Hepatocyte (in vitro differentiated cells): Measurements from ENCODE around the gene TCEA2. TPM values are rescaled to one million over a fixed set of nuclear protein-coding genes. Genes with fewer than 3 reads are reported as not detected.

Experiments used
- DNase-seq: peaks from one replicate; pipeline ENCODE4 v3.0.0-alpha.2; 2016; ENCODE audit warnings: low spot score
- H2AFZ ChIP-seq: fragments of 200-600 bp; sonication (generic); 2 replicates; pipeline ENCODE4 v1.6.0; 2016; ENCODE audit warnings: antibody characterized with exemption, mild to moderate bottlenecking
- H3K27ac ChIP-seq: fragments of 200-600 bp; sonication (generic); 2 replicates; pipeline ENCODE4 v1.5.1; 2016; ENCODE audit warnings: mild to moderate bottlenecking
- H3K27me3 ChIP-seq: fragments of 200-600 bp; sonication (generic); 2 replicates; pipeline ENCODE4 v1.6.1; 2016
- H3K36me3 ChIP-seq: fragments of 200-600 bp; sonication (generic); replicated peaks from 2 replicates; pipeline ENCODE4 v1.5.1; 2016; ENCODE audit warnings: low read depth; ENCODE audit not compliant: insufficient read depth
- H3K4me1 ChIP-seq: fragments of 200-600 bp; sonication (generic); 2 replicates; pipeline ENCODE4 v1.5.1; 2016; ENCODE audit warnings: mild to moderate bottlenecking, moderate library complexity; ENCODE audit not compliant: insufficient read depth
- H3K4me2 ChIP-seq: fragments of 200-600 bp; sonication (generic); 2 replicates; pipeline ENCODE4 v1.6.0; 2016
- H3K4me3 ChIP-seq: fragments of 200-600 bp; sonication (generic); 2 replicates; pipeline ENCODE4 v1.5.1; 2016; ENCODE audit warnings: mild to moderate bottlenecking
- H3K79me2 ChIP-seq: fragments of 200-600 bp; sonication (generic); 2 replicates; pipeline ENCODE4 v1.6.0; 2017; ENCODE audit warnings: mild to moderate bottlenecking
- H3K9me2 ChIP-seq: fragments of 200-600 bp; sonication (generic); replicated peaks from 2 replicates; pipeline ENCODE4 v1.6.0; 2017; ENCODE audit warnings: mild to moderate bottlenecking; ENCODE audit not compliant: insufficient read depth
- H3K9me3 ChIP-seq: fragments of 200-600 bp; sonication (generic); 2 replicates; pipeline ENCODE4 v1.5.1; 2016; ENCODE audit warnings: low read depth, mild to moderate bottlenecking
- H4K20me1 ChIP-seq: fragments of 200-600 bp; sonication (generic); 2 replicates; pipeline ENCODE4 v1.6.0; 2016; ENCODE audit warnings: mild to moderate bottlenecking; ENCODE audit not compliant: insufficient read depth, poor library complexity, severe bottlenecking
- EZH2 ChIP-seq: fragments of 200-600 bp; sonication (generic); IDR thresholded peaks from 2 replicates; pipeline ENCODE4 v1.6.1; 2016; ENCODE audit warnings: antibody characterized with exemption, mild to moderate bottlenecking, borderline replicate concordance
- EZH2phosphoT487 ChIP-seq: fragments of 200-600 bp; sonication (generic); IDR thresholded peaks from one replicate; pipeline ENCODE4 v1.6.1; 2018; ENCODE audit warnings: antibody characterized with exemption, mild to moderate bottlenecking, low read depth, moderate library complexity; ENCODE audit not compliant: unreplicated experiment, severe bottlenecking
- WGBS: methylation state at CpG from one replicate; pipeline ENCODE4 v1.1.6; 2016; ENCODE audit warnings: low lambda C conversion rate; ENCODE audit errors: missing lambda C conversion rate; 5-methylcytosine and 5-hydroxymethylcytosine counted together
- polyA plus RNA-seq: library from polyadenylated mRNA; unstranded; fragments of >200 nt; fragmentation: Nextera tagmentation; extraction: Ambion mirVana; gene quantifications from 2 replicates; pipeline ENCODE4 v1.2.1, GENCODE V29; 2016
- total RNA-seq: library from RNA; depleted of rRNA; stranded (reverse); fragments of >200 nt; gene quantifications from 2 replicates; pipeline ENCODE4 v1.2.3, GENCODE V29; 2014
- TF ChIP-seq, protein P1 (sequence below): fragments of 200-600 bp; sonication (generic); IDR thresholded peaks from 2 replicates; pipeline ENCODE4 v1.5.1; 2016; ENCODE audit warnings: antibody characterized with exemption, mild to moderate bottlenecking; ENCODE audit not compliant: poor library complexity

TCEA2 gene
- total and polyA plus RNA-seq, 2 experiments from 2014 or later = 26.0 to 74.2 TPM

- no peak overlapping the region for H3K27ac ChIP-seq
- H3K9me3 ChIP-seq = no peaks in the 10 kb centered on the region
- H3K36me3 ChIP-seq = no peaks in the 10 kb centered on the region
- no peaks in the 10 kb centered on the region for H3K9me2 ChIP-seq
- H4K20me1 ChIP-seq = no peaks in the 10 kb centered on the region
- no peaks in the 10 kb centered on the region for H3K27me3 ChIP-seq
- no peak overlapping the region for H2AFZ ChIP-seq
- H3K4me2 ChIP-seq = no peak overlapping the region
- no peaks in the 10 kb centered on the region for H3K79me2 ChIP-seq
- DNase-seq = no peak
- no peak overlapping the region for H3K4me3 ChIP-seq
- TF ChIP-seq, protein P1, sequence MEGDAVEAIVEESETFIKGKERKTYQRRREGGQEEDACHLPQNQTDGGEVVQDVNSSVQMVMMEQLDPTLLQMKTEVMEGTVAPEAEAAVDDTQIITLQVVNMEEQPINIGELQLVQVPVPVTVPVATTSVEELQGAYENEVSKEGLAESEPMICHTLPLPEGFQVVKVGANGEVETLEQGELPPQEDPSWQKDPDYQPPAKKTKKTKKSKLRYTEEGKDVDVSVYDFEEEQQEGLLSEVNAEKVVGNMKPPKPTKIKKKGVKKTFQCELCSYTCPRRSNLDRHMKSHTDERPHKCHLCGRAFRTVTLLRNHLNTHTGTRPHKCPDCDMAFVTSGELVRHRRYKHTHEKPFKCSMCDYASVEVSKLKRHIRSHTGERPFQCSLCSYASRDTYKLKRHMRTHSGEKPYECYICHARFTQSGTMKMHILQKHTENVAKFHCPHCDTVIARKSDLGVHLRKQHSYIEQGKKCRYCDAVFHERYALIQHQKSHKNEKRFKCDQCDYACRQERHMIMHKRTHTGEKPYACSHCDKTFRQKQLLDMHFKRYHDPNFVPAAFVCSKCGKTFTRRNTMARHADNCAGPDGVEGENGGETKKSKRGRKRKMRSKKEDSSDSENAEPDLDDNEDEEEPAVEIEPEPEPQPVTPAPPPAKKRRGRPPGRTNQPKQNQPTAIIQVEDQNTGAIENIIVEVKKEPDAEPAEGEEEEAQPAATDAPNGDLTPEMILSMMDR = no peak
- TF ChIP-seq EZH2phosphoT487 (no peak), EZH2 (no peak)
- 71% methylated on average over 27 of the region's 27 CpGs for WGBS
- no peaks in the 10 kb centered on the region for H3K4me1 ChIP-seq
Measured at GRCh38 chr20:64092258-64093012, 29.4 kb downstream of the TCEA2 start.

DNA sequence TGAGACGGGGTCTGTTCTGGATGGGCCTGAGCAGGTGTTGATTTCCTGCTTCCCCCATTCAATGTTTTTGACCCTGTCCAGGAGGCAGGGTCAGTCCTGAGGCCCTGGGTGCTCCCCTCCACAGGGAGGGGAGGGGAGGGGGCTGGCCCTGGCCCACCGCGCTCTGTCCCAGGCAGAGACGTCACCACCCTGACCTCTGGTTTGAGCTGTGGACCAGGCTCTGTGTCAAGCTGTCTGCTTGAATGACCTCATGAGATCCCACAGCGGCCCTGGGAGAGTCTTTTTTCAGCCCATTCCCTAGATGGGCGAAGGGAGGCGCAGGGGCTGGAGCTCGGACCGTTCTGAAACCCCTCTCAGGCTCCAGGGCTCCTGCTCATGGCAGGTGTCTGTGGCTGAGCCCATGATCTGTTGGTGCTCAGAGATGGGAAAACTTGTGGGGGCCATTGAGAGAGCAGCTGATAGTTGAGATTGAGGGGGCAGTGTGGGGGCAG lies 30.1 kb downstream of the TCEA2 start:
- TF ChIP-seq, protein P1 = no peak
- TF ChIP-seq EZH2phosphoT487 = no peak
- no peak for TF ChIP-seq EZH2
- H3K27me3 ChIP-seq = no peaks in the 10 kb centered on the region
- H3K4me3 ChIP-seq = no peak overlapping the region
- H3K9me3 ChIP-seq = no peaks in the 10 kb centered on the region
- no peak for DNase-seq
- no peaks in the 10 kb centered on the region for H4K20me1 ChIP-seq
- H3K4me1 ChIP-seq = no peaks in the 10 kb centered on the region
- H3K36me3 ChIP-seq = no peaks in the 10 kb centered on the region
- no peak overlapping the region for H2AFZ ChIP-seq
- H3K9me2 ChIP-seq = no peaks in the 10 kb centered on the region
- 69% methylated on average over 9 of the region's 9 CpGs for WGBS
- no peak overlapping the region for H3K27ac ChIP-seq
- H3K79me2 ChIP-seq = no peaks in the 10 kb centered on the region
- H3K4me2 ChIP-seq = no peak overlapping the region

DNA sequence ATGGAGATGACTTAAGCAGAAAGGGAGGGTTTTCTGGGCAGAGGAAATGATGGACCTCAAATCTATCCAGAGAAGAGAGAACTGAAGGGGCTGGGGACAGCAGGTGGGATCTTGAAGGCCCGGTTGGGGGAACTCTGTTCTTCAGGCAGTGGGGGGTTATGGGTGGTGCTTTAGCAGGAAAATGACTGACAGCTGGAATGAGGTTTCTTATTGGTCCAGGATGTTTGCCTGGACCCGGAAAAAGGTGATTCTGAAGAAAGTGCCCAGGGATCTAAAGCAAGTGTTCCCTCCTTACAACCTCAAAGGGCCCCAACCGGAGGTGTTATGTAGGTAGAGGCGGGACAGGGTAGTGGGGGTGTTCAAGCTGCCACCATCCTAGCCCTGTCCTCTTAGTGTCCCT lies 32.5 kb downstream of the TCEA2 start:
- no peaks in the 10 kb centered on the region for H3K9me2 ChIP-seq
- H3K4me3 ChIP-seq = no peak overlapping the region
- peaks cover 4% of the 10 kb centered on the region for H3K27me3 ChIP-seq
- TF ChIP-seq EZH2phosphoT487 (no peak), EZH2 (no peak)
- TF ChIP-seq, protein P1 = no peak
- H3K79me2 ChIP-seq = no peaks in the 10 kb centered on the region
- H3K9me3 ChIP-seq = no peaks in the 10 kb centered on the region
- H3K36me3 ChIP-seq = no peaks in the 10 kb centered on the region
- no peak overlapping the region for H3K27ac ChIP-seq
- H4K20me1 ChIP-seq = no peaks in the 10 kb centered on the region
- no peaks in the 10 kb centered on the region for H3K4me1 ChIP-seq
- no peak for DNase-seq
- H3K4me2 ChIP-seq = no peak overlapping the region
- no peak overlapping the region for H2AFZ ChIP-seq
- WGBS = 81% methylated on average over 4 of the region's 4 CpGs
